ENCODE measurements around the gene LEFTY2.
"Not testable (repeated sequence)": the region's sequence is repeated elsewhere in the genome, so short reads cannot be mapped to it uniquely, and the experiment has no call there.

Gene LEFTY2

DNA sequence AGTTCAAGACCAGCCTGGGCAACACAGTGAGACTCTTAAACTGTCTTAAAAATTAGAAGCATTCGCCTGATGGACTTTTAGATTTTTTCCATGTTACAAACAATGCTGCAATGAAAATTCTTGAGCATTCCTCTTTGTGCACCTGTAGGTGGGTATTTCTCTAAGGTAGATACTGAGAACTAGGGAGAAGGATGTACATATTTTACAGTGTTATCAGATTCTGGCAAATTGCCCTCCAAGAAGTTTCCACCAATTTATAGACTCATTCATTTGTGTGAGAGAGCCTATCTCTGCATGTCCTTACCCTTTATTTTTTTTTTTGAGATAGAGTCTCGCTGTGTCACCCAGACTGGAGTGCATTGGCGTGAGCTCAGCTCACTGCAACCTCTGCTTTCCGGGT, 12.3 kb upstream of the LEFTY2 start:
- DNase-seq: no peak

- no peak for DNase-seq
These were observed 10.0 kb upstream of the LEFTY2 start for GRCh38 chr1:225950905-225951497.

- DNase-seq: no peak
These were observed 8.0 kb upstream of the LEFTY2 start for GRCh38 chr1:225949041-225949440.

- DNase-seq: no peak
These were observed 5.8 kb upstream of the LEFTY2 start for GRCh38 chr1:225946803-225947202.

GRCh38 chr1:225946082-225946620, 5.1 kb upstream of the LEFTY2 start:
- no peak for DNase-seq

GRCh38 chr1:225945564-225945963, 4.5 kb upstream of the LEFTY2 start:
- no peak for DNase-seq

- DNase-seq: no peak
These were observed 3.9 kb upstream of the LEFTY2 start for GRCh38 chr1:225944951-225945350.

- DNase-seq: no peak
These were observed 3.4 kb upstream of the LEFTY2 start for GRCh38 chr1:225944387-225944786.

DNA sequence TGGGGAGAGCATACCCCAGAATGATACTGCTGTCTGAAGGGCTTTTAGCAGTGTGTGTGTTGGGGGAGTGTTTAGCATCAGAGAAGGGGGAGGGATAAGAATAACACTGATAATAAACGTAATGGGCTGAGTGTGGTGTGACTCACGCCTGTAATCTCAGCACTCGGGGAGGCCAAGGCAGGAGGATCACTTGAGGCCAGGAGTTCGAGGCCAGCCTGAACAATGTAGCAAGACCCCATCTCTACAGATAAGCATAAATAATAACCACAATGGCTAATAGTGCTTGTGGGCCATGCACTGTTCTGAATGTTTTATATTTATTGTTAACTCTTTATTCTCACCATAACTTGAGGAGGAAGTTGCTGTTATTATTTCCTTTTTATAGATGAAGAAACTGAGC, 2.6 kb upstream of the LEFTY2 start:
- no peak for DNase-seq

- no peak for DNase-seq
These were observed 1.6 kb upstream of the LEFTY2 start for GRCh38 chr1:225942574-225942973.

DNA sequence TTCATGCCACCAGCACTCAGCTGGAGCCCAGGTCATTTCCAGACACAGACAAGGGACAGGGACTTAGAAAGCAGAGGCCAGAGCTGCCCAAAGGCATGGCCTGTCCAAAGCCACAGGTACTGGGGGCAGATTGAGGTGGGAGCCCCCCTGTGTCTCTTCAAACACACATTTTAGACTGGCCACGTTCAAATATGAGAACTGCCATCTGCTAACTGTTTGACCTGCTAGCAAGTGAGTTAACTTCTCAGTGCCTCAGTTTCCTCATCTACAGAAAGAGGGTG, 862 bp upstream of the LEFTY2 start:
- DNase-seq: no peak

- no peak for DNase-seq
These were observed 452 bp downstream of the LEFTY2 start for GRCh38 chr1:225940385-225941151.

DNA sequence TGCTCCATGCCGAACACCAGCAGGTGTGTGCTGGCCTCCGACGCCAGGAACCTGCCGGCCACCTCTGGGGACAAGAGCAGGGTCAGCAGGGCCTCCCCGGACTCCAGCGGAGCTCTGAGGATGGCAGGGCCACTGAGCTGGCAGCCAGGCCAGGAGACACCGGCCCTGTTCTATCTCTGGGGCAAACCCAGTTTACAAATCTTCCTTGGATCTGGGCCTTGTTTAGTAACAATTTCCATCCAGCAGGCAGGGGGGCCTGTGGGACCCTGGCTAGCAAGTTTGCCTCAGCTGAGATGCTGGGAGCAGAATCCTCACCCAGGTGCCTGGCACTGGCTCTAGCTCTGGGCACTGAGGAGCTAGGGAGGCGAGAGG, 1.1 kb downstream of the LEFTY2 start:
- DNase-seq: not testable (repeated sequence)

DNA sequence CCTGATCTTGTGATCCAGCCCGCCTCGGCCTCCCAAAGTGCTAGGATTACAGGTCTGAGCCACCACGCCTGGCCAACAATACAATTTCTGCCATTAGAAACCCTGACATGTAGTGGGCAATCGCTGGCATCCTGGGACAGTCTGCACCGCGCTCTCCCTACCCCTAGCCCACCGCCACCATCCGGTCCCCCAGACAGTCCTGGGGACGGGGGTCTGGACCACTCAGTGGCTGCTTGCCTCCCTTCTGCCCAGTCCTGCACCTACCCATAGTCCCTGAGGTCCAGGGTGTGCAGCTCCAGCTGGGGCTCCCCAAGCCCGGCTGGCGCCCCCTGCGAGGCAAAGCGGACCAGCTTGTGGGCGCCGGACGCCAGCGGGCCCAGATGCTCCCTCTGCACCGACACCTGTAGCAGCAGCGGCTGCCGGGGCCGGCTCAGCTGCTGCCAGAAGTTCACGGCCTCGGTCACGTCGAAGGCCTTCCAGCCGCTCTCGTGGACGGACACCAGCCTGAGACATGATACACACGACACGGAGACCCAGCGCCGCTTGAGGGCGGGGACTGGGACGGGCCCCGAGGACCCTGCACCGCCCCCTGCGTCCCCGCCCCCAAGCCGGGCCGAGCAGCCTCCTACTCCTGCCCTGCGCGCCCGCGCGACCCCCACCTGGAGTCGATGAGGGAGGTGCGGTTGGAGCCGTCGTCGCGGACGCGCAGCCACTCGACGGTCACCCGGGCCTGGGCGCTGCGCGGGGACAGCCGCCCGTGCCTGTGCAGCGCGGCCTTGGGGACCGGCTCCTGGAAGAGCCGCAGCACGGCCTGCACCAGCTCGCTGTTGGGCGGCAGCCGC, 1.7 kb downstream of the LEFTY2 start:
- DNase-seq: not testable (repeated sequence)

GRCh38 chr1:225937048-225937968, 3.7 kb downstream of the LEFTY2 start:
- no peak for DNase-seq

DNA sequence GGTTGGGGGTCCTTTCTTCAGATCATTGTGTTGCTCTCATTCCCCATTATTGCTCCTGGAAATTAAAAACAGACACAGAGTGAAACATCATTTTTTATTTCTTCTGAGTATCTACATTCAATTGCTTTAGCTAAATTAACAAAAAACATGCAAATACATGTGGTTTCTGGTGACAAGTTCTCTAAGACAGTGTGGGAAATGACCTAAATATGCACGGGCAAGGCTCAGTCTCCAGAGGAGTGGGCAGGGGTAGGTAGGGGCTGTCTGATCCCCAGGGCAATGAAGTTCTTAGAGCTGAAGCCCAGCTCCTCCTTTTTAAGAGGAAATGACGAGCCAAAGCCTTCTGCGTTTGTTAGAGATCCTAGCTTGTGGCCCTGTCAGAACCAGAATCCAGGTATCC, 4.5 kb downstream of the LEFTY2 start:
- DNase-seq: no peak

DNA sequence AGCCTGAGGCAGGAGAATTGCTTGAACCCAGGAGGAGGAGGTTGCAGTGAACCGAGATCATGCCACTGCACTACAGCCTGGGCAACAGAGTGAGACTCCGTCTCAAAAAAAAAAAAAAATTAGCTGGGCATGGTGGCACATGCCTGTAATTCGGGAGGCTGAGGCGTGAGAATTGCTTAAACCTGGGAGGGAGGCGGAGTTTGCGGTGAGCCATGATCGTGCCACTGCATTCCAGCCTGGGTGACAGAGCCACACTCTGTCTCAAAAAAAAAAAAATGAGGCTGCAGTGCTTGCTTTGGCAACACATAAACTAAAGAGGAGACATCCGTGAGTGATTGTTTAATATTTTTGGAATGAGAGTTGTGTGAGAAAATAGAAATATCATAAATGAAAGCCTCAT, 4.9 kb downstream of the LEFTY2 start:
- DNase-seq: not testable (repeated sequence)

GRCh38 chr1:225934711-225935110, 6.3 kb downstream of the LEFTY2 start:
- DNase-seq: no peak

DNA sequence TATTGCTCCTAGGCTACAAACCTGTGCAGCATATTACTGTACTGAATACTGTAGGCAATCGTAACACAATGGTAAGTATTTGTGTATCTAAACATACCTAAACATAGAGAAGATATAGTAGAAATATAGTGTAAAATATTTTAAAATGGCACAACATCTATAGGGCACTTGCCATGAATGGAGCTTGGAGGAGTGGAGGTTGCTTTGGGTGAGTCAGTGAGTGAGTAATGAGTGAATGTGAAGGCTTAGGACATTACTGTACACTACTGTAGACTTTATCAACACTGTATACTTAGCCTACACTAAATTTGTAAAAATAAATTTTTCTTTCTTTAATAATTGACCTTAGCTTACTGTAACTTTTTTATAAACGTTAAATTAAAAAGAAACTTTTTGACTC, 7.9 kb downstream of the LEFTY2 start:
- no peak for DNase-seq

DNA sequence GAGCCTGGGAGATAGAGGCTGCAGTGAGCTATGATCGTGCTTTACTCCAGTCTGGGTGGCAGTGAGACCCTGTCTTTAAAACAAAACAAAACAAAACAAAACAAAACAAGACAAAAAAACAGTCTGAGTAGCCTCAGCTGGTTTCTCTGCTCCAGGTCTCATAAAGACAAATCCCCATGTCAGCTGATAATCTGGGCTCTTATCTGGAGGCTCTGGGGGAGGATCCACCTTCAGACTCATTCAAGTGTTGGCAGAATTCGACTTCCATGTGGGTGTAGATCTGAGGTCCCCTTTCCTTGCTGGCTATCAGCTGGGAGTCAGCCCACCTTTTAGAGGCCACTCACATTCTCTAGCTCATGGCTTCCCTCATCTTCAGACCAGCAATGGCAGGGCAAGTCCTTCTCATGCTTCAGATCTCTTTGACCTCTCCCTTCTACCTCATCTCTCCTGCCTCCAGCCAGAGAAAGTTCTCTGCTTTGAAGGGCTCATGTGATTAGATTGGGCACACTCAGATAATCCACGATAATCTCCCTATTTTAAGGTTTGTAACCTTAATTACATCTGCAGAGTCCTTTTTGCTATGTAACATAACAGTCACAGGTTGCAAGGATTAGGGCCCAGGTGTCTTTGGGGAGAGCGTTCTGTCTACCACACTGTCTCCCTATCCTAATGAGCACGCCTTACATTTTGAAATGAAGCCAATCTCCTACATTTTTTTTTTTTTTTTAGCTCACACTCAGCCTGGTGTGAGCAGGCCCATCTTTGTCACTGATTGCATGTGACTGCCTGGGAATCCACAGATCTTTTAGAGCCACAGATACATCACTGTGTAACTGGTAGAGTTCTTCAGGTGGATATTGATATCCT, 9.5 kb downstream of the LEFTY2 start:
- no peak for DNase-seq

DNA sequence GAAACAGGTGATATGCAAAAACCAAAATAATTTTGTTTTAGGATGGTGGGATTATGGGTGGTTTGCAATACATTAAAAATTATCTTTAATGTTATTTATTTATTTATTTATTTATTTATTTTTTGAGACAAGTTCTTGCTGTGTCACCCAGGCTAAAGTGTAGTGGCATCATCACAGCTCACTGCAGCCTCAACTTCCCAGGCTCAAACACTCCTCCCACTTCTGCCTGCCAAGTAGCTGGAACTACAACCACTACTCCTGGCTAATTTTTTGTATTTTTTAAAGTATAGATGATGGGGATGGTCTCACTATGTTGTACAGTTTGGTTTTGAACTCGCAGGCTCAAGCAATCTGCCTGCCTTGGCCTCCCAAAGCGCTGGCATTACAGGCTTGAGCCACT, 10.5 kb downstream of the LEFTY2 start:
- DNase-seq: no peak

DNA sequence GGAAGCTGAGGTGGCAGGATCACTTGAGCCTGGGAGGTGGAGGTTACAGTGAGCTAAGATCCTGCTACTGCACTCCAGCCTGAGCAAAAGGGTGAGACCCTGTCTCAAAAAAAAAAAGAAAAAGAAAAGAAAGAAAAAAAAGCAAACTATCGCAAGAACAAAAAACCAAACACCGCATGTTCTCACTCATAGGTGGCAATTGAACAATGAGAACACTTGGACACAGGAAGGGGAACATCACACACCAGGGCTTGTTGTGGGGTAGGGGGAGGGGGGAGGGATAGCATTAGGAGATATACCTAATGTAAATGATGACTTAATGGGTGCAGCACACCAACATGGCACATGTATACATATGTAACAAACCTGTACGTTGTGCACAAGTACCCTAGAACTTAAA, 11.6 kb downstream of the LEFTY2 start:
- not testable (repeated sequence) for DNase-seq

Data from central memory CD4-positive, alpha-beta T cell (primary cell).